GM12872 (cell line): ENCODE measurements around the gene CDC42EP2.

Source experiments
- CTCF ChIP-seq: IDR thresholded peaks from 3 replicates; pipeline ENCODE4 v1.5.1; 2011; ENCODE audit warnings: low read depth, mild to moderate bottlenecking, low read length, moderate library complexity; ENCODE audit not compliant: insufficient read depth

Gene CDC42EP2

GRCh38 chr11:65300621-65301275 is 13.9 kb upstream of the CDC42EP2 start:
- no peak for TF ChIP-seq CTCF

GRCh38 chr11:65301491-65302329 is 13.0 kb upstream of the CDC42EP2 start:
- TF ChIP-seq CTCF = no peak

GRCh38 chr11:65303555-65303954 is 11.1 kb upstream of the CDC42EP2 start:
- TF ChIP-seq CTCF = no peak

GRCh38 chr11:65304110-65304509 is 10.6 kb upstream of the CDC42EP2 start:
- no peak for TF ChIP-seq CTCF

- TF ChIP-seq CTCF = no peak
These were observed 10.1 kb upstream of the CDC42EP2 start for GRCh38 chr11:65304613-65305012.

- no peak for TF ChIP-seq CTCF
These were observed 9.0 kb upstream of the CDC42EP2 start for GRCh38 chr11:65305501-65306268.
